ENCODE data around the gene GDPD5.

The GDPD5 gene

DNA sequence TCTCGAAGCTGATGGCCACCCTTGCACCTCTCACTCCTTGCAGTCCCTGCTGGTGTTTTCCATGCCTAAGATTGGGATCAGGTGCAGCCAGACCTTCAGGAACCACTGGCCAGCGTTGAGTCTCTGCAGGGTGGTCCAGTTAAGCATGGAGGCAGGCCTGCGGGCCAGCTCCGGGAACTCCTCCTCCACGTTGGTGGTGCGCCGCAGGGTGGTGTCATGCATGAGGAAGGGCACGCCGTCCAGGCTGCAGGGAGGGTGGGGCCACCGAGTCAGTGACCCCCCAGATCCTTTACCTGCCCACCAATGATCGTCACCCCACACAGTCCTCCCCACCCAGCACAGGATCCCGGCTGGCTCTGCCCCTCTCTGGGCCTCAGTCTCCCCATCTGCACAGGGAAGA, 82.7 kb downstream of the GDPD5 start:
- H3K9me3 ChIP-seq (ENCODE audit: low read length): no peaks in the 10 kb centered on the region
- H3F3A ChIP-seq (ENCODE audit: insufficient read depth, low read length): no peaks in the 10 kb centered on the region
- no peak overlapping the region for H3K9ac ChIP-seq (ENCODE audit: low read length)
- TF ChIP-seq, protein P1, sequence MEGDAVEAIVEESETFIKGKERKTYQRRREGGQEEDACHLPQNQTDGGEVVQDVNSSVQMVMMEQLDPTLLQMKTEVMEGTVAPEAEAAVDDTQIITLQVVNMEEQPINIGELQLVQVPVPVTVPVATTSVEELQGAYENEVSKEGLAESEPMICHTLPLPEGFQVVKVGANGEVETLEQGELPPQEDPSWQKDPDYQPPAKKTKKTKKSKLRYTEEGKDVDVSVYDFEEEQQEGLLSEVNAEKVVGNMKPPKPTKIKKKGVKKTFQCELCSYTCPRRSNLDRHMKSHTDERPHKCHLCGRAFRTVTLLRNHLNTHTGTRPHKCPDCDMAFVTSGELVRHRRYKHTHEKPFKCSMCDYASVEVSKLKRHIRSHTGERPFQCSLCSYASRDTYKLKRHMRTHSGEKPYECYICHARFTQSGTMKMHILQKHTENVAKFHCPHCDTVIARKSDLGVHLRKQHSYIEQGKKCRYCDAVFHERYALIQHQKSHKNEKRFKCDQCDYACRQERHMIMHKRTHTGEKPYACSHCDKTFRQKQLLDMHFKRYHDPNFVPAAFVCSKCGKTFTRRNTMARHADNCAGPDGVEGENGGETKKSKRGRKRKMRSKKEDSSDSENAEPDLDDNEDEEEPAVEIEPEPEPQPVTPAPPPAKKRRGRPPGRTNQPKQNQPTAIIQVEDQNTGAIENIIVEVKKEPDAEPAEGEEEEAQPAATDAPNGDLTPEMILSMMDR (IDR thresholded peaks at IDR 0.05; ENCODE audit: low read length): no peak
- TF ChIP-seq EZH2 (IDR thresholded peaks at IDR 0.05; ENCODE audit: borderline replicate concordance, low read length): no peak
- no peaks in the 10 kb centered on the region for H3K79me2 ChIP-seq (ENCODE audit: insufficient read depth, low read length)
- H3K9me2 ChIP-seq (ENCODE audit: low read depth, low read length): no peaks in the 10 kb centered on the region
- no peak overlapping the region for H3K4me2 ChIP-seq (ENCODE audit: low read length)
- H3K27ac ChIP-seq (ENCODE audit: low read depth, low read length, poor library complexity, severe bottlenecking): no peak overlapping the region
- H4K20me1 ChIP-seq (ENCODE audit: insufficient read depth, low read length): no peaks in the 10 kb centered on the region
- H3K36me3 ChIP-seq (ENCODE audit: insufficient read depth, low read length): no peaks in the 10 kb centered on the region
- H2AFZ ChIP-seq (ENCODE audit: low read length): no peak overlapping the region
- H3K4me1 ChIP-seq (ENCODE audit: insufficient read depth, low read length, severe bottlenecking): no peaks in the 10 kb centered on the region
- no peaks in the 10 kb centered on the region for H3K27me3 ChIP-seq (ENCODE audit: insufficient read depth, low read length)
- no peak overlapping the region for H3K4me3 ChIP-seq (ENCODE audit: low read depth, low read length, poor library complexity, severe bottlenecking)

DNA sequence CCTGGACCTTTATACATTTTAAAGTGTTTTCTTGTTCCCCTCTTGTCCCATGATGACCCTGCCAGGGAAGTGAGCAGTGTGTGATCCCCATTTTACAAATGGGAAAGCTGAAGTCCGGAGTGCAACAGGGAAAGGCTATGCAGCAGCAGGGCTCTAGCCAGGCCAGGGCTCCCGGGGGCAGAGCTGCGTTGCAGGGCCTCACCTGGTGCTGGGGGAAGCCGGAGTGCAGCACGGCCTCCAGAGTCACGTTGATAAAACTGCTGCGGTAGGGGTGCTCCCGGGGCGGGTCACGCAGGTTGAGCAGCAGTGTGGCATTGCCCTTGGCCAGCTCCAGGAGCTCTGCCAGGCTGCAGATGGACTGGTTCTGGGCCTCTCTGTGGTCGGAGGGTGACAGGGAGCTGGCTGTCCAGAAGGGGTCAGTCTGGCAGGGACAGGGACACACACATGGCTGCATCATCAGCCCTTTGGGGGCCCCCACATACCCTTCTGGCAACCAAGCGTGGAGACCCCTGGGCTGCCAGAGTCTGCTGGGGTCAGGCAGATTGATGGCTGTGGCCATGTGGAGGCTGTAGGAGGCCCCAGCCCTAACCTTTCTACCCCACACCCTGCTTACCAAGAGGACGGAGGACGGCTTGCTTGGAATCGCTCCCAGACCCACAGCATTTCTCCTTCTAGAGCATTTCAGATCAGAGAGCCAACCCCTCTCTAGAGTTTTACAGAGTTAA, 83.4 kb downstream of the GDPD5 start:
- no peaks in the 10 kb centered on the region for H3F3A ChIP-seq (ENCODE audit: insufficient read depth, low read length)
- no peaks in the 10 kb centered on the region for H4K20me1 ChIP-seq (ENCODE audit: insufficient read depth, low read length)
- H3K27me3 ChIP-seq (ENCODE audit: insufficient read depth, low read length): no peaks in the 10 kb centered on the region
- no peaks in the 10 kb centered on the region for H3K4me1 ChIP-seq (ENCODE audit: insufficient read depth, low read length, severe bottlenecking)
- no peaks in the 10 kb centered on the region for H3K9me3 ChIP-seq (ENCODE audit: low read length)
- no peak overlapping the region for H2AFZ ChIP-seq (ENCODE audit: low read length)
- no peak overlapping the region for H3K27ac ChIP-seq (ENCODE audit: low read depth, low read length, poor library complexity, severe bottlenecking)
- H3K79me2 ChIP-seq (ENCODE audit: insufficient read depth, low read length): no peaks in the 10 kb centered on the region
- no peak overlapping the region for H3K4me3 ChIP-seq (ENCODE audit: low read depth, low read length, poor library complexity, severe bottlenecking)
- H3K4me2 ChIP-seq (ENCODE audit: low read length): no peak overlapping the region
- no peaks in the 10 kb centered on the region for H3K9me2 ChIP-seq (ENCODE audit: low read depth, low read length)
- H3K36me3 ChIP-seq (ENCODE audit: insufficient read depth, low read length): no peaks in the 10 kb centered on the region
- no peak overlapping the region for H3K9ac ChIP-seq (ENCODE audit: low read length)
- no peak for TF ChIP-seq EZH2 (IDR thresholded peaks at IDR 0.05; ENCODE audit: borderline replicate concordance, low read length)
- TF ChIP-seq, protein P1 (IDR thresholded peaks at IDR 0.05; ENCODE audit: low read length): no peak

DNA sequence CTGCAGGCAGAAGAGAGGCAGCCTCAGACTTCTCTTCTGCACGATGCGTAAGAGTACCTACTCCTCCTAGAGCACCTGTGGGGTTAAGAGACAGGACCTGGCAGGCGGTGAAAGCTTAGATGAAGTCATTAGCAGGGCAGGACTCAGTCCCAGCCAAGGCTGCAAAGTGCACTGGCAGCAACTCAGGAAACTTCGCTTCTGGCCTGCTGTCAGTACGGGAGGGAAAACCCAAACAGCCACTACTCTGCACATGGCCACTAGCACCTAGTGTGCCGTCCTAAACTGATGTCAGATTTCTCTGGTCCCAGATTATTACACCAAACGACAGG, 84.0 kb downstream of the GDPD5 start:
- Histone ChIP-seq H3K4me3 (ENCODE audit: low read depth, low read length, poor library complexity, severe bottlenecking) (no peak overlapping the region), H3K4me2 (ENCODE audit: low read length) (no peak overlapping the region), H3K27me3 (ENCODE audit: insufficient read depth, low read length) (no peaks in the 10 kb centered on the region), H3K36me3 (ENCODE audit: insufficient read depth, low read length) (no peaks in the 10 kb centered on the region), H3K9me2 (ENCODE audit: low read depth, low read length) (no peaks in the 10 kb centered on the region), H2AFZ (ENCODE audit: low read length) (no peak overlapping the region), H3F3A (ENCODE audit: insufficient read depth, low read length) (no peaks in the 10 kb centered on the region), H4K20me1 (ENCODE audit: insufficient read depth, low read length) (no peaks in the 10 kb centered on the region), H3K27ac (ENCODE audit: low read depth, low read length, poor library complexity, severe bottlenecking) (no peak overlapping the region), H3K4me1 (ENCODE audit: insufficient read depth, low read length, severe bottlenecking) (no peaks in the 10 kb centered on the region), H3K9me3 (ENCODE audit: low read length) (no peaks in the 10 kb centered on the region), H3K79me2 (ENCODE audit: insufficient read depth, low read length) (no peaks in the 10 kb centered on the region), H3K9ac (ENCODE audit: low read length) (no peak overlapping the region)
- TF ChIP-seq EZH2 (IDR thresholded peaks at IDR 0.05; ENCODE audit: borderline replicate concordance, low read length): no peak
- TF ChIP-seq, protein P1 (IDR thresholded peaks at IDR 0.05; ENCODE audit: low read length): no peak
